A549 (cell line): ENCODE data around the gene MBNL2.

Experiments used
- CEBPB ChIP-seq, 2 experiments: fragments of >200 bp in 1 of 2; sonication (Bioruptor Twin) in 1 of 2; formaldehyde crosslinking in 1 of 2; IDR thresholded peaks; 2 replicates each; pipeline ENCODE4 v1.6.1; 2012 to 2016
- CHD4 ChIP-seq: fragments of 200-600 bp; sonication (generic); IDR thresholded peaks from 2 replicates; pipeline ENCODE4 v1.6.1; 2016; ENCODE audit warnings: antibody characterized with exemption, mild to moderate bottlenecking, borderline replicate concordance
- CTCF ChIP-seq: fragments of >200 bp; sonication (Bioruptor Twin); formaldehyde crosslinking; IDR thresholded peaks from 3 replicates; pipeline ENCODE4 v1.5.1; 2016
- MAX ChIP-seq: IDR thresholded peaks from 2 replicates; pipeline ENCODE4 v1.6.1; 2012
- POLR2A ChIP-seq: IDR thresholded peaks from 2 replicates; pipeline ENCODE4 v1.6.1; 2012; ENCODE audit warnings: mild to moderate bottlenecking, low read length
- RFX5 ChIP-seq: fragments of 450-650 bp; IDR thresholded peaks from 2 replicates; pipeline ENCODE4 v1.7.1; 2014; ENCODE audit warnings: antibody characterized with exemption, mild to moderate bottlenecking, moderate library complexity
- SMC3 ChIP-seq: fragments of >200 bp; sonication (Bioruptor Twin); formaldehyde crosslinking; IDR thresholded peaks from 3 replicates; pipeline ENCODE4 v1.6.1; 2018; ENCODE audit warnings: inconsistent platforms

- TF ChIP-seq MAX (no peak), CTCF (no peak), RFX5 (no peak), SMC3 (no peak), POLR2A (no peak), CEBPB (IDR thresholded peaks at IDR 0.05) (no peak), CHD4 (no peak)
Observed at GRCh38 chr13:97212004-97212403, 10.1 kb upstream of the MBNL2 start.
